Measurements from ENCODE around the gene INO80E. TPM values are rescaled to one million over a fixed set of nuclear protein-coding genes. Genes with fewer than 3 reads are reported as not detected.

INO80E gene
- polyA plus RNA-seq, 1 of the 3 experiments (the other 2 are of a cell fraction) = 46.6 TPM

- Histone ChIP-seq H3K79me2 (ENCODE audit: insufficient read depth) (peaks cover 5% of the 10 kb centered on the region; the same call in 1 of the 2 replicates), H3K4me1 (ENCODE audit: control insufficient read depth in 1 of 2, insufficient read depth in 2 of 2, low read depth in 1 of 2, low read length in 1 of 2) (no peaks in the 10 kb centered on the region), H4K20me1 (ENCODE audit: insufficient read depth) (0 out of 2 replicates have a peak, but pooled peaks cover 3% of the 10 kb centered on the region), H3F3A (replicated peaks; ENCODE audit: insufficient read depth) (no peaks in the 10 kb centered on the region), H3K4me2 (no peak overlapping the region), H3K9me2 (no peaks in the 10 kb centered on the region), H3K9ac (no peak overlapping the region), H3K9me3 (no peaks in the 10 kb centered on the region), H3K36me3 (replicated peaks in 1 of 2; ENCODE audit: control insufficient read depth in 1 of 2, insufficient read depth in 2 of 2, low read length in 1 of 2) (peaks cover 43 to 99% of the 10 kb centered on the region in 2 experiments), H3K4me3 (ENCODE audit: low read depth in 2 of 2, low read length in 1 of 2) (no peak overlapping the region), H3K27me3 (ENCODE audit: insufficient read depth) (no peaks in the 10 kb centered on the region), H2AFZ (ENCODE audit: low read depth) (no peak overlapping the region), H3K27ac (ENCODE audit: low read depth in 2 of 2, low read length in 1 of 2) (no peak overlapping the region)
- ChIA-PET CTCF (no interaction called here), POLR2A (interaction anchor here (1.0 kb wide), 1 partner anchor 11 kb away, joined by 3 read pairs; no protein-coding TSS in a partner anchor)
- TF ChIP-seq GATA2 (CRISPR knock-in tag; IDR thresholded peaks at IDR 0.05) = no peak
- TF ChIP-seq RAD21 (IDR thresholded peaks at IDR 0.05; ENCODE audit: low read length) = no peak
- TF ChIP-seq IRF3 (IDR thresholded peaks at IDR 0.05; ENCODE audit: low read depth, low read length) = no peak
- no peak for TF ChIP-seq CHD2 (IDR thresholded peaks at IDR 0.05; ENCODE audit: low read length, partially characterized antibody)
- no peak for TF ChIP-seq NRF1 (IDR thresholded peaks at IDR 0.05; ENCODE audit: low read depth, low read length)
- no peak for TF ChIP-seq YY1 (IDR thresholded peaks at IDR 0.05; ENCODE audit: low read depth)
- no peak for TF ChIP-seq TAF1 (IDR thresholded peaks at IDR 0.05; ENCODE audit: borderline replicate concordance, low read depth, low read length)
- no peak for DNase-seq
- 93% methylated on average over 14 of the region's 24 CpGs for WGBS (ENCODE audit: low lambda C conversion rate)
Measured at GRCh38 chr16:29982560-29983419, 13.3 kb upstream of the INO80E start.

- ChIA-PET POLR2A (interaction anchor here (1.0 kb wide), 1 partner anchor 10 kb away, joined by 3 read pairs; no protein-coding TSS in a partner anchor), CTCF (no interaction called here)
- WGBS (ENCODE audit: low lambda C conversion rate) = 92% methylated on average over 12 of the region's 12 CpGs
- Histone ChIP-seq H3K4me3 (ENCODE audit: low read depth in 2 of 2, low read length in 1 of 2) (no peak overlapping the region), H3K36me3 (replicated peaks in 1 of 2; ENCODE audit: control insufficient read depth in 1 of 2, insufficient read depth in 2 of 2, low read length in 1 of 2) (peaks cover 40 to 99% of the 10 kb centered on the region in 2 experiments), H3K79me2 (ENCODE audit: insufficient read depth) (no peaks in the 10 kb centered on the region), H3K9me3 (no peaks in the 10 kb centered on the region), H3K4me1 (ENCODE audit: control insufficient read depth in 1 of 2, insufficient read depth in 2 of 2, low read depth in 1 of 2, low read length in 1 of 2) (no peaks in the 10 kb centered on the region), H2AFZ (ENCODE audit: low read depth) (no peak overlapping the region), H3K27ac (ENCODE audit: low read depth in 2 of 2, low read length in 1 of 2) (no peak overlapping the region), H3K9ac (no peak overlapping the region), H4K20me1 (ENCODE audit: insufficient read depth) (no peaks in the 10 kb centered on the region), H3K9me2 (no peaks in the 10 kb centered on the region), H3F3A (replicated peaks; ENCODE audit: insufficient read depth) (no peaks in the 10 kb centered on the region), H3K27me3 (ENCODE audit: insufficient read depth) (no peaks in the 10 kb centered on the region), H3K4me2 (no peak overlapping the region)
- TF ChIP-seq REST (IDR thresholded peaks at IDR 0.05; ENCODE audit: low read depth, low read length) (no peak), EP300 (IDR thresholded peaks at IDR 0.05; ENCODE audit: borderline replicate concordance in 1 of 2, low read depth in 1 of 2, low read length in 1 of 2) (no peak)
- no peak for DNase-seq
Measured at GRCh38 chr16:29983420-29984136, 12.5 kb upstream of the INO80E start.

All from SK-N-SH (cell line).